ENCODE measurements around the gene DACH1.

DNA sequence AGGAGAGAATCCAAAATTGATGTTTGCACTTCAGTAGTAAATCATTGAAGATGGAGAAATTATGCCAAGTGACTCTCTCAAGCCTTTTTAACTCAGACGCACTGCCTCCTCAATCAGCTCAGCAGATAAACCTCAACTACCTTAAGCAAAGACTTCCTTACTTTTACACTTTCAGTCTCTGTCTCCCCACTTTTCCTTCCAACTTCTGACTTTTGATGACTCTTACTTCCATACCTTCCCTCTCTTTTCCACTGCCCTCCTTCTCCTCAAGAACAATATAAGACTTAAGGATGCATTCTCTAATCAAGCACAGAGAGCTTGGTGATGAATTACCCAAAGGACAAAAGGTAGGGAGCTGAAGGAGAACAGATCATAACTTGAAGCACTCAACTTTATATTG, 4.8 kb upstream of the DACH1 start:
- TF ChIP-seq, protein P1, sequence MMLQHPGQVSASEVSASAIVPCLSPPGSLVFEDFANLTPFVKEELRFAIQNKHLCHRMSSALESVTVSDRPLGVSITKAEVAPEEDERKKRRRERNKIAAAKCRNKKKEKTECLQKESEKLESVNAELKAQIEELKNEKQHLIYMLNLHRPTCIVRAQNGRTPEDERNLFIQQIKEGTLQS (CRISPR knock-in tag; IDR thresholded peaks at IDR 0.05) = no peak
- no peak for TF ChIP-seq POLR2AphosphoS2 (IDR thresholded peaks at IDR 0.05; ENCODE audit: low read depth, low read length)
- TF ChIP-seq TAF1 (CRISPR knock-in tag; IDR thresholded peaks at IDR 0.05) = no peak
- no peak for TF ChIP-seq ZNF24 (IDR thresholded peaks at IDR 0.05)
- no peak for TF ChIP-seq BCL6 (CRISPR knock-in tag; IDR thresholded peaks at IDR 0.05)
- TF ChIP-seq RCOR2 (CRISPR knock-in tag; IDR thresholded peaks at IDR 0.05) = no peak
- no peak for TF ChIP-seq ZNF629 (CRISPR knock-in tag; conservative IDR thresholded peaks at IDR 0.05)
- TF ChIP-seq ZFP36 (IDR thresholded peaks at IDR 0.05; ENCODE audit: borderline replicate concordance, low read depth, low read length, partially characterized antibody) = no peak
- no peak for TF ChIP-seq MYNN (CRISPR knock-in tag; IDR thresholded peaks at IDR 0.05; ENCODE audit: low read depth)
- TF ChIP-seq CEBPB (IDR thresholded peaks at IDR 0.05; ENCODE audit: borderline replicate concordance, low read depth, low read length) = no peak
- no peak for TF ChIP-seq POLR2A (IDR thresholded peaks at IDR 0.05; ENCODE audit: insufficient read depth in 1 of 2, low read depth in 2 of 2, low read length in 2 of 2)
- no peak for TF ChIP-seq FOXM1 (CRISPR knock-in tag; IDR thresholded peaks at IDR 0.05)
- TF ChIP-seq MAF1 (CRISPR knock-in tag; IDR thresholded peaks at IDR 0.05; ENCODE audit: borderline replicate concordance) = no peak
- TF ChIP-seq, protein P2, sequence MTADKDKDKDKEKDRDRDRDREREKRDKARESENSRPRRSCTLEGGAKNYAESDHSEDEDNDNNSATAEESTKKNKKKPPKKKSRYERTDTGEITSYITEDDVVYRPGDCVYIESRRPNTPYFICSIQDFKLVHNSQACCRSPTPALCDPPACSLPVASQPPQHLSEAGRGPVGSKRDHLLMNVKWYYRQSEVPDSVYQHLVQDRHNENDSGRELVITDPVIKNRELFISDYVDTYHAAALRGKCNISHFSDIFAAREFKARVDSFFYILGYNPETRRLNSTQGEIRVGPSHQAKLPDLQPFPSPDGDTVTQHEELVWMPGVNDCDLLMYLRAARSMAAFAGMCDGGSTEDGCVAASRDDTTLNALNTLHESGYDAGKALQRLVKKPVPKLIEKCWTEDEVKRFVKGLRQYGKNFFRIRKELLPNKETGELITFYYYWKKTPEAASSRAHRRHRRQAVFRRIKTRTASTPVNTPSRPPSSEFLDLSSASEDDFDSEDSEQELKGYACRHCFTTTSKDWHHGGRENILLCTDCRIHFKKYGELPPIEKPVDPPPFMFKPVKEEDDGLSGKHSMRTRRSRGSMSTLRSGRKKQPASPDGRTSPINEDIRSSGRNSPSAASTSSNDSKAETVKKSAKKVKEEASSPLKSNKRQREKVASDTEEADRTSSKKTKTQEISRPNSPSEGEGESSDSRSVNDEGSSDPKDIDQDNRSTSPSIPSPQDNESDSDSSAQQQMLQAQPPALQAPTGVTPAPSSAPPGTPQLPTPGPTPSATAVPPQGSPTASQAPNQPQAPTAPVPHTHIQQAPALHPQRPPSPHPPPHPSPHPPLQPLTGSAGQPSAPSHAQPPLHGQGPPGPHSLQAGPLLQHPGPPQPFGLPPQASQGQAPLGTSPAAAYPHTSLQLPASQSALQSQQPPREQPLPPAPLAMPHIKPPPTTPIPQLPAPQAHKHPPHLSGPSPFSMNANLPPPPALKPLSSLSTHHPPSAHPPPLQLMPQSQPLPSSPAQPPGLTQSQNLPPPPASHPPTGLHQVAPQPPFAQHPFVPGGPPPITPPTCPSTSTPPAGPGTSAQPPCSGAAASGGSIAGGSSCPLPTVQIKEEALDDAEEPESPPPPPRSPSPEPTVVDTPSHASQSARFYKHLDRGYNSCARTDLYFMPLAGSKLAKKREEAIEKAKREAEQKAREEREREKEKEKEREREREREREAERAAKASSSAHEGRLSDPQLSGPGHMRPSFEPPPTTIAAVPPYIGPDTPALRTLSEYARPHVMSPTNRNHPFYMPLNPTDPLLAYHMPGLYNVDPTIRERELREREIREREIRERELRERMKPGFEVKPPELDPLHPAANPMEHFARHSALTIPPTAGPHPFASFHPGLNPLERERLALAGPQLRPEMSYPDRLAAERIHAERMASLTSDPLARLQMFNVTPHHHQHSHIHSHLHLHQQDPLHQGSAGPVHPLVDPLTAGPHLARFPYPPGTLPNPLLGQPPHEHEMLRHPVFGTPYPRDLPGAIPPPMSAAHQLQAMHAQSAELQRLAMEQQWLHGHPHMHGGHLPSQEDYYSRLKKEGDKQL (CRISPR knock-in tag; IDR thresholded peaks at IDR 0.05; ENCODE audit: low read depth) = no peak

Measured in HepG2 (cell line).